ENCODE results near the gene ATXN2L.
"Not testable (repeated sequence)": the region's sequence is repeated elsewhere in the genome, so short reads cannot be mapped to it uniquely, and the experiment has no call there.

The ATXN2L gene

GRCh38 chr16:28880589-28880915 lies 57.8 kb downstream of the ATXN2L start:
- Histone ChIP-seq H3K27me3 (ENCODE audit: control insufficient read depth in 1 of 2, insufficient read depth in 1 of 2, low read length in 2 of 2) (peaks cover 4 to 34% of the 10 kb centered on the region in 2 experiments), H3K23ac (ENCODE audit: low read length in 2 of 2) (no peak overlapping the region), H4K8ac (ENCODE audit: low read length) (no peak overlapping the region), H3K9me3 (ENCODE audit: control insufficient read depth, low read length) (no peaks in the 10 kb centered on the region), H2BK120ac (ENCODE audit: low read depth, low read length) (no peak overlapping the region), H3K18ac (ENCODE audit: low read depth in 1 of 2, low read length in 2 of 2) (peak overlapping the region in 1 of 2 experiments; percentile 23), H3K4ac (ENCODE audit: low read depth in 1 of 2, low read length in 2 of 2) (no peak overlapping the region), H3K9ac (ENCODE audit: low read length) (peak overlapping the region; percentile 43), H3K79me1 (replicated peaks; ENCODE audit: low read length, poor library complexity, severe bottlenecking) (peaks cover 18% of the 10 kb centered on the region), H3K14ac (ENCODE audit: low read length in 2 of 2) (no peak overlapping the region), H2AK5ac (ENCODE audit: low read length, severe bottlenecking) (no peak overlapping the region), H3K27ac (ENCODE audit: low read length, poor library complexity, severe bottlenecking) (no peak overlapping the region), H3K36me3 (ENCODE audit: control insufficient read depth in 1 of 2, insufficient read depth in 2 of 2, low read depth in 1 of 2, low read length in 2 of 2) (peaks cover 0 to 22% of the 10 kb centered on the region in 2 experiments), H3K4me2 (ENCODE audit: low read length, poor library complexity, severe bottlenecking) (peak overlapping the region; percentile 90), H2BK15ac (ENCODE audit: low read depth, poor library complexity, severe bottlenecking) (no peak overlapping the region), H4K91ac (ENCODE audit: low read length) (no peak overlapping the region), H2AFZ (ENCODE audit: low read depth, low read length) (no peak overlapping the region), H3K4me3 (ENCODE audit: insufficient read depth in 1 of 2, low read depth in 1 of 2, low read length in 2 of 2) (peak overlapping the region in 1 of 2 experiments; percentile 82), H2BK5ac (ENCODE audit: low read depth, low read length, poor library complexity, severe bottlenecking) (no peak overlapping the region), H2BK12ac (ENCODE audit: low read length in 2 of 2) (peak overlapping the region in 1 of 2 experiments; percentile 2), H3K4me1 (ENCODE audit: control insufficient read depth, insufficient read depth, low read depth, low read length) (peaks cover 24% of the 10 kb centered on the region)
- DNase-seq, result no peak
- WGBS, result 41% methylated on average over 11 of the region's 11 CpGs

GRCh38 chr16:28880955-28881354 lies 58.2 kb downstream of the ATXN2L start:
- H3K4ac ChIP-seq (ENCODE audit: low read depth in 1 of 2, low read length in 2 of 2), result no peak overlapping the region
- no peaks in the 10 kb centered on the region for H3K9me3 ChIP-seq (ENCODE audit: control insufficient read depth, low read length)
- no peak overlapping the region for H2BK5ac ChIP-seq (ENCODE audit: low read depth, low read length, poor library complexity, severe bottlenecking)
- H3K18ac ChIP-seq (ENCODE audit: low read depth in 1 of 2, low read length in 2 of 2), result no peak overlapping the region
- H3K36me3 ChIP-seq (ENCODE audit: control insufficient read depth in 1 of 2, insufficient read depth in 2 of 2, low read depth in 1 of 2, low read length in 2 of 2), result peaks cover 0 to 18% of the 10 kb centered on the region in 2 experiments
- H3K27ac ChIP-seq (ENCODE audit: low read length, poor library complexity, severe bottlenecking), result no peak overlapping the region
- no peak overlapping the region for H4K91ac ChIP-seq (ENCODE audit: low read length)
- DNase-seq, result no peak
- no peak overlapping the region for H3K9ac ChIP-seq (ENCODE audit: low read length)
- no peak overlapping the region for H2AFZ ChIP-seq (ENCODE audit: low read depth, low read length)
- peaks cover 4 to 34% of the 10 kb centered on the region in 2 experiments for H3K27me3 ChIP-seq (ENCODE audit: control insufficient read depth in 1 of 2, insufficient read depth in 1 of 2, low read length in 2 of 2)
- no peak overlapping the region for H2BK120ac ChIP-seq (ENCODE audit: low read depth, low read length)
- H2AK5ac ChIP-seq (ENCODE audit: low read length, severe bottlenecking), result no peak overlapping the region
- H3K79me1 ChIP-seq (replicated peaks; ENCODE audit: low read length, poor library complexity, severe bottlenecking), result peaks cover 18% of the 10 kb centered on the region
- no peak overlapping the region for H3K4me3 ChIP-seq (ENCODE audit: insufficient read depth in 1 of 2, low read depth in 1 of 2, low read length in 2 of 2)
- H3K14ac ChIP-seq (ENCODE audit: low read length in 2 of 2), result no peak overlapping the region
- H3K4me1 ChIP-seq (ENCODE audit: control insufficient read depth, insufficient read depth, low read depth, low read length), result peaks cover 24% of the 10 kb centered on the region
- H4K8ac ChIP-seq (ENCODE audit: low read length), result no peak overlapping the region
- H2BK12ac ChIP-seq (ENCODE audit: low read length in 2 of 2), result no peak overlapping the region
- WGBS, result 87% methylated on average over 4 of the region's 4 CpGs
- H3K4me2 ChIP-seq (ENCODE audit: low read length, poor library complexity, severe bottlenecking), result no peak overlapping the region
- H2BK15ac ChIP-seq (ENCODE audit: low read depth, poor library complexity, severe bottlenecking), result no peak overlapping the region
- H3K23ac ChIP-seq (ENCODE audit: low read length in 2 of 2), result no peak overlapping the region

DNA sequence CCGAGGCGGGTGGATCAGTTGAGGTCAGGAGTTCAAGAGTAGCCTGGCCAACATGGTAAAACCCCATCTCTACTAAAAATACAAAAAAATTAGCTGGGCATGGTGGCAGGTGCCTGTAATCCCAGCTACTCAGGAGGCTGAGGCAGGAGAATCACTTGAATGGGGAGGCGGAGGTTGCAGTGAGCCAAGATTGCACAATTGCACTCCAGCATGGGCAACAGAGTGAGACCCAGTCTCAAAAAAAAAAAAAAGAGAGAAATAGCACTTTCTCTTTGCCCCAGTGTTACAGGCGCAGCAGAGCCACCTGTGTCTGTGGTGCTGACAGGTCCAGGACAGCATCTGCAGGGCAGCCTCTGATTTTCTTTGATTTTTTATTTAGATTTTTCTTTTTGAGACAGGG lies 58.8 kb downstream of the ATXN2L start:
- not testable (repeated sequence) for H2BK15ac ChIP-seq (ENCODE audit: low read depth, poor library complexity, severe bottlenecking); H4K91ac ChIP-seq (ENCODE audit: low read length); DNase-seq; H3K4me2 ChIP-seq (ENCODE audit: low read length, poor library complexity, severe bottlenecking); H2BK5ac ChIP-seq (ENCODE audit: low read depth, low read length, poor library complexity, severe bottlenecking); H2BK120ac ChIP-seq (ENCODE audit: low read depth, low read length); H3K27ac ChIP-seq (ENCODE audit: low read length, poor library complexity, severe bottlenecking); H3K18ac ChIP-seq (ENCODE audit: low read depth in 1 of 2, low read length in 2 of 2); H3K9ac ChIP-seq (ENCODE audit: low read length); H3K14ac ChIP-seq (ENCODE audit: low read length in 2 of 2); H3K4me3 ChIP-seq (ENCODE audit: insufficient read depth in 1 of 2, low read depth in 1 of 2, low read length in 2 of 2); H2BK12ac ChIP-seq (ENCODE audit: low read length in 2 of 2); H3K9me3 ChIP-seq (ENCODE audit: control insufficient read depth, low read length); H2AFZ ChIP-seq (ENCODE audit: low read depth, low read length); H2AK5ac ChIP-seq (ENCODE audit: low read length, severe bottlenecking); H3K4ac ChIP-seq (ENCODE audit: low read depth in 1 of 2, low read length in 2 of 2); H3K23ac ChIP-seq (ENCODE audit: low read length in 2 of 2); H4K8ac ChIP-seq (ENCODE audit: low read length)
- Histone ChIP-seq H3K36me3 (ENCODE audit: control insufficient read depth in 1 of 2, insufficient read depth in 2 of 2, low read depth in 1 of 2, low read length in 2 of 2) (peaks cover 0 to 12% of the 10 kb centered on the region in 2 experiments), H3K4me1 (ENCODE audit: control insufficient read depth, insufficient read depth, low read depth, low read length) (peaks cover 18% of the 10 kb centered on the region), H3K27me3 (ENCODE audit: control insufficient read depth in 1 of 2, insufficient read depth in 1 of 2, low read length in 2 of 2) (peaks cover 4 to 34% of the 10 kb centered on the region in 2 experiments), H3K79me1 (replicated peaks; ENCODE audit: low read length, poor library complexity, severe bottlenecking) (peaks cover 18% of the 10 kb centered on the region)
- WGBS, result 95% methylated on average over 2 of the region's 4 CpGs

DNA sequence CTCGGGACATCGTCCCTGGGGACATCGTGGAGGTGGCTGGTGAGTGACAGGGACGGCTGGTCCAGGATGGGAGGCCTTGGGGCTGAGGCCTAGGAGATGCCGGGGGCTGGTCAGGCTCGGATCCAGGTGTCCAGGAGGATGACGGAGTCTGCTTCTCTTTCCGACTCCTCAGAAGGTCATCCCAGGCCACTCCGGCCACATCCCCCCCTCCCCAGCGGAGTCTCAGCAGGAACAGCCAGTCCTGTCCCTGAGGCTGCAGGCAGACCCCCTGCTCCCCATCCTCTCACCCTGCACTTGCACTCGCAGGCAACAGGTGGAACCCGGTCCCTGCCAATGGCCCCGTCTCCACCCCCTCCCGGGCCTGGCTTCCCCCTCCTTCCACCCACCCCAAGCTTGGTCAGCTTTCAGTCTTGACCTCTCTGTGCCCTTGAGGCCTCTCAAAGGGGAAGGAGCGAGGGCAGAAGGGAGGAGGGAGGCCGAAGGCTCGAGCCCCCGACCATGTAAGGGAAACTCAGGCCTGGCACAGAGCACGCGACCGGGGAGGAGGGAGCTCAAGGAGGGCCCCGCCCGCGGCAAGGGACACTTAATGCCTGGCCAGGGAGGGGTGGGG lies 59.9 kb downstream of the ATXN2L start:
- Histone ChIP-seq H3K27ac (ENCODE audit: low read length, poor library complexity, severe bottlenecking) (no peak overlapping the region), H3K14ac (ENCODE audit: low read length in 2 of 2) (no peak overlapping the region), H3K79me1 (replicated peaks; ENCODE audit: low read length, poor library complexity, severe bottlenecking) (peaks cover 14% of the 10 kb centered on the region), H2BK15ac (ENCODE audit: low read depth, poor library complexity, severe bottlenecking) (no peak overlapping the region), H2AK5ac (ENCODE audit: low read length, severe bottlenecking) (no peak overlapping the region), H3K23ac (ENCODE audit: low read length in 2 of 2) (no peak overlapping the region), H2BK12ac (ENCODE audit: low read length in 2 of 2) (no peak overlapping the region), H3K4me2 (ENCODE audit: low read length, poor library complexity, severe bottlenecking) (no peak overlapping the region), H3K4me1 (ENCODE audit: control insufficient read depth, insufficient read depth, low read depth, low read length) (peaks cover 21% of the 10 kb centered on the region), H3K18ac (ENCODE audit: low read depth in 1 of 2, low read length in 2 of 2) (no peak overlapping the region), H2BK120ac (ENCODE audit: low read depth, low read length) (no peak overlapping the region), H3K27me3 (ENCODE audit: control insufficient read depth in 1 of 2, insufficient read depth in 1 of 2, low read length in 2 of 2) (peaks cover 4 to 34% of the 10 kb centered on the region in 2 experiments), H3K9ac (ENCODE audit: low read length) (no peak overlapping the region), H4K8ac (ENCODE audit: low read length) (no peak overlapping the region), H2AFZ (ENCODE audit: low read depth, low read length) (no peak overlapping the region), H3K4me3 (ENCODE audit: insufficient read depth in 1 of 2, low read depth in 1 of 2, low read length in 2 of 2) (no peak overlapping the region), H3K9me3 (ENCODE audit: control insufficient read depth, low read length) (no peaks in the 10 kb centered on the region), H4K91ac (ENCODE audit: low read length) (no peak overlapping the region), H3K4ac (ENCODE audit: low read depth in 1 of 2, low read length in 2 of 2) (no peak overlapping the region), H2BK5ac (ENCODE audit: low read depth, low read length, poor library complexity, severe bottlenecking) (no peak overlapping the region), H3K36me3 (ENCODE audit: control insufficient read depth in 1 of 2, insufficient read depth in 2 of 2, low read depth in 1 of 2, low read length in 2 of 2) (peaks cover 0 to 8% of the 10 kb centered on the region in 2 experiments)
- DNase-seq, result no peak
- WGBS, result 69% methylated on average over 24 of the region's 24 CpGs

All from mesenchymal stem cell (in vitro differentiated cells and primary cell).